GM12892 (cell line): ENCODE measurements around the gene CRIM1.

Source experiments
- POLR2A ChIP-seq: IDR thresholded peaks from 2 replicates; pipeline ENCODE4 v1.6.1; 2011; ENCODE audit warnings: low read depth, low read length, control low read depth
- POLR2AphosphoS5 ChIP-seq: IDR thresholded peaks from 2 replicates; pipeline ENCODE4 v1.6.1; 2011; ENCODE audit warnings: low read depth, low read length, control low read depth

- TF ChIP-seq POLR2AphosphoS5 = no peak
- TF ChIP-seq POLR2A = no peak
Observed at GRCh38 chr2:36478332-36478738, 122.8 kb downstream of the CRIM1 start.
